ENCODE data around the gene FOCAD.

DNA sequence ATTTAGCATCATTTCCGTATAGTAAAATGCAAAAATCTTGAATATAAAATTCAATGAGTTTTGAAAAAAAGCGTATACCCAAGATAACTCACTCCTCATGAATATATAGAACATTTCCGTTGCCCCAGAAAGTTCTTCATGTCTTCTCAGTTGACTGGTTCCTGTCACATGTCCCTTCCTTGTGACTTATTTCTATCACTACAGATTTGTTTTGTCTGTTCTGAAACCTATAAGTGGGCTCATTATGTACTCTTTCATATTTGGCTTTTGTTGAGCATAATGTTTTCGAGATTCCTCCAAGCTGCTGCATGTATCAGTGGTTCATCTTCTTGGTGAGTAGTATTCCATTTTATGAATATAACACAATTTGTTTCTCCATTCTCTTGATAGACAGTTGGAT, 358.4 kb downstream of the FOCAD start:
- TF ChIP-seq, protein P1, sequence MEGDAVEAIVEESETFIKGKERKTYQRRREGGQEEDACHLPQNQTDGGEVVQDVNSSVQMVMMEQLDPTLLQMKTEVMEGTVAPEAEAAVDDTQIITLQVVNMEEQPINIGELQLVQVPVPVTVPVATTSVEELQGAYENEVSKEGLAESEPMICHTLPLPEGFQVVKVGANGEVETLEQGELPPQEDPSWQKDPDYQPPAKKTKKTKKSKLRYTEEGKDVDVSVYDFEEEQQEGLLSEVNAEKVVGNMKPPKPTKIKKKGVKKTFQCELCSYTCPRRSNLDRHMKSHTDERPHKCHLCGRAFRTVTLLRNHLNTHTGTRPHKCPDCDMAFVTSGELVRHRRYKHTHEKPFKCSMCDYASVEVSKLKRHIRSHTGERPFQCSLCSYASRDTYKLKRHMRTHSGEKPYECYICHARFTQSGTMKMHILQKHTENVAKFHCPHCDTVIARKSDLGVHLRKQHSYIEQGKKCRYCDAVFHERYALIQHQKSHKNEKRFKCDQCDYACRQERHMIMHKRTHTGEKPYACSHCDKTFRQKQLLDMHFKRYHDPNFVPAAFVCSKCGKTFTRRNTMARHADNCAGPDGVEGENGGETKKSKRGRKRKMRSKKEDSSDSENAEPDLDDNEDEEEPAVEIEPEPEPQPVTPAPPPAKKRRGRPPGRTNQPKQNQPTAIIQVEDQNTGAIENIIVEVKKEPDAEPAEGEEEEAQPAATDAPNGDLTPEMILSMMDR (IDR thresholded peaks at IDR 0.05; ENCODE audit: low read length) = no peak
- TF ChIP-seq EZH2phosphoT487 (IDR thresholded peaks at IDR 0.05; ENCODE audit: low read length) = no peak
